AML-193 (cell line): ENCODE data around the gene HOATZ.

Experiments
- DNase-seq, 2 experiments: peaks; one replicate each; lab custom pipeline; 2025; lab: John Stamatoyannopoulos, UW

HOATZ gene

DNA sequence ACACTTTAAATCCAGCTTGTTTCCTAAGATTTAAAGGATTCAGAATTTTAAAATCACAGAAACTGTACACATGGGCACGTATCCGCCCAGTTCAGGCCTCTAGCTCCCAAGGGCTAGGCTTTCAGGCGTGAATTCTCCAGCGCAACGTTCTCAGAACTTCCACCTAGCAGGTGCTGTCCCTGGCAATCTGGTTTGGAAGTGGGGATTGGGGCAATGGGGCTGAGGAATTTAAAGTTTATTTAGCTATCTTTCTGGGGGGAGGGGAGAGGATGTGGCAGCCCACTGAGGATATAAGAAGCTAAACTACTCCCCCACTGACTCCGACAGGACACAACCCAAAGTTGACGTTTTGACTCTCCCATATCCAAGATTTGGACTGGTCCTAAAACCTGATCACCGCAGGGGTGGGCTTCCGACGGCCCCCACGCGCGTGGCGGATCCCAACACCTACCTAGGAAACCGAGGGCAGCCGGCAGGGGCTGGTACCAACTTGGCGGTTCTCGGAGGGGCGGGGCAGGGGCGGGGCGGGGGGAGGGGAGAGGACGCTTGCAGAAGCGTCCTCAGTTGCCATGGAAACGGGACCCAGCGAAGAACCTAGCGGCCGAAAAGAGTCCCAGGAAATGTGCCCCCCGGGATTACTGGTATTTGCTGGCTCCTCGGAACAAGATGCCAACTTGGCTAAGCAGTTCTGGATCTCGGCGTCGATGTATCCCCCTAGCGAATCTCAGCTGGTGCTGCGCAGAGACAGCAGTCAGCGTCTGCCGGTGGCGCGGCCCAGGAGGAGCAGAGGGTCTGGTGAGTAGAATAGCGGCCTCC, at the start of gene HOATZ:
Gene HOATZ, plus strand, starts transcription at position 563 of the 816 bp plus-strand sequence. Its CDS starts 7 bp downstream, at position 570.
- DNase-seq, result no peak

- no peak for DNase-seq
Observed at GRCh38 chr11:111465400-111465799, 49.2 kb upstream of the HOATZ start.

GRCh38 chr11:111466615-111467014, 48.0 kb upstream of the HOATZ start:
- no peak for DNase-seq

DNA sequence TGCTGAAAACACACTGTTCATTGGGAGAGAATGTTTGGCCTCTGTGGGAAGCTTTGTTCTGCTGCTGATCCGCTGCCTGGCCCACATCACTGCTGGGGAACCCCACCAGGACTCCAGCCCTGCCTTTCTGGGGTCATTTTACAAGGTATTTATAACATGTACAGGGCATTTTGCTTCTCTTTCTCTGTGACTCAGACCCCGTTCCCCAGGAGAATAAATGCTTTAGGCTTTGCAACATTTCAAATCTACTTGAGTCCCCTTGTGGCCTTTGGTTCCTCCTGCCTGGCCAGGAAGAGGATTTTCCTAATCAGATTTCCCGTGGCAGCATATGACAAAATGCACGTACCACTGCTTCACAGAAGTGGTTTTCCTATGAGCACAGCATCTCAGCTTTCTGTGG, 45.4 kb upstream of the HOATZ start:
- no peak for DNase-seq

DNA sequence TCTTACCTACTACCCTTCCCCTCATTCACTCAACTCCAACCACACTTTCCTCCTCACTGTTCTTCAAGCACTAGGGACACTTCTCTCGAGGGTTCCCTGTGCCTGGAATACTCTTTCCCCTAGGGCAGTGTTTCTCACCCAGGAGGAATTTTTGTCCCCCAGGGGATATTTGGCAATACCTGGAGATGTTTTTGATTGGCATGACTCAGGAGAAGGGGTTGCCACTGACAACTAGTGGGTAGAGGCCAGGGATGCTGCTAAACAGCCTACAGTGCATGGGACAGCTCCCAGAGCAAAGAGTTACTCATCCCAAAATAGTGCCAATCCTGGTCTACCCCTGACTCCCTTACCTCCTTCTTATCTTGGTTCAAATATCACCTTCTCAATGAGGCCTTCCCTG, 42.4 kb upstream of the HOATZ start:
- no peak for DNase-seq

- DNase-seq, result no peak
Observed at GRCh38 chr11:111474432-111474831, 40.1 kb upstream of the HOATZ start.

DNA sequence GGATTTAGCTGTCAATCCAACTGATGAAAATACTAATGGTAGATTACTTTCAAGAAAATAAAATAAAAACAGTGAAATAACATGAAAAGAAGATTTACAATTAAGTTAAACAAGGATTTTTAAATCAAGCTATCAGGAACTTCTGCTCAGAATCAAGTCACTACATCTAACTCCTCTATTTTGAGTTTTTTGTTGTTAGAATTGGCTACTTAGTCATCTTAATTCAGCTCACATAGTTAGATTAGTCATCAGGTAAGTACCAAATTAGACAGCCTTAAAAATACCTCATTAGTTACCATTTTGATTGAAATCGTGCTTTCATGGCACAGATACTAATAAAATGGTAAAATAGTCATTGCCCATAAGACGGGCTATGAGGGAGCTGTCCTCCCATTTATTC, 38.2 kb upstream of the HOATZ start:
- DNase-seq, result no peak

DNA sequence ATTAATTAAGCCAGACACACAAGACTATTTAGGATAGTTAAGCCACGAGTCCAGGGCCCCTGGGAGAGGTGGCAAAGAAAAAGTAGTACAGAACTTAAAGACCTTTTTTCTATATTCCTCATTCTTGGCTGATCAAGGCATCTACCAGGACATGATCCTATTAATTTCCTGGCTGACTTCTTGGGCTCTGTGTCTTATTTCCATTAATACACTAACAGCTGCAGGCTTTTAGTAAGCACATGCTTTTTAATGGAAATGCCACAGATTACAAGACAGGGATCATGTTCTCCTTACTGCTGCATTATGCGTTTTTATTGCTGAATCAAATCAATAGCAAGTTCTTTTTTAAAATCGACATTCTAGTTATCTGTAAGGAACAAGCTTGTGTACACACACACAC, 37.6 kb upstream of the HOATZ start:
- DNase-seq, result no peak

- no peak for DNase-seq
Observed at GRCh38 chr11:111477898-111478297, 36.7 kb upstream of the HOATZ start.

DNA sequence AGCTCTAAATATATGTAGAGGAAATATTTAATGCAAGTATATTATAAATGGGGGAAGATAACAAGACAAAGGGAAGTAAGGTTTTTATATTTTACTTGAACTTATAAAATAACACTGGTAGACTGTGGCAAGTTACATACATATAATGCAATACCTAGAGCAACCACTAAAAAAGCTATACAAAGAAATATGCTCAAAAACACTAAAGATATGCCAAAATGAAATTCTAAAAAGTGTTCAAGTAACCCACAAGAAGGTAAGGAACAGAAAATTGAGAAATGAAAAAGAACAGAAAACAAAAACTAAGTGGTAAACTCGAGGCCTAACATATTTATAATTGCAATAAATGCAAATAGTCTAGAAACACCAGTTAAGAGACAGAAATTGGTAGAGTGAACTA, 34.9 kb upstream of the HOATZ start:
- DNase-seq, result peak; percentile 13 to 29

- no peak for DNase-seq
Observed at GRCh38 chr11:111483431-111483830, 31.1 kb upstream of the HOATZ start.

- DNase-seq, result no peak
Observed at GRCh38 chr11:111490496-111490895, 24.1 kb upstream of the HOATZ start.

DNA sequence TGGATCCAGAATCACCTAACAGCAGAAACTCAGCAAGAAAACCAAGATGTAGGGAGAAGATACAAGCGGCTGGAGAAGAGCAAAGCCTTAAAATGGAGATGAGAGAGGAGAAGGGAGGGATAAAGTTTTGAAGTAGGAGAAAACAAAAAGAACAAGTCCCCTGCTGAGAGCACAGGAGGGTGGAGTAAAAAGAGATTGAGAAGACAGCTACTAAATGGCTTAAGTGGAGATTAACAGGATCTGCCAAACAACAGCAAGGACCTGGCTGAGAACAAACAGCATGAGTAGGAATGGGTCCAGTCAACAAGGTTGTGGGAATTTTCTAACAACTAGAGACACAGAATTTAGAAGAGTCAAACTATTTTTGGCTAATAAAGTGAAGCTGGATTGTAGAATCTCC, 20.5 kb upstream of the HOATZ start:
- DNase-seq, result no peak

DNA sequence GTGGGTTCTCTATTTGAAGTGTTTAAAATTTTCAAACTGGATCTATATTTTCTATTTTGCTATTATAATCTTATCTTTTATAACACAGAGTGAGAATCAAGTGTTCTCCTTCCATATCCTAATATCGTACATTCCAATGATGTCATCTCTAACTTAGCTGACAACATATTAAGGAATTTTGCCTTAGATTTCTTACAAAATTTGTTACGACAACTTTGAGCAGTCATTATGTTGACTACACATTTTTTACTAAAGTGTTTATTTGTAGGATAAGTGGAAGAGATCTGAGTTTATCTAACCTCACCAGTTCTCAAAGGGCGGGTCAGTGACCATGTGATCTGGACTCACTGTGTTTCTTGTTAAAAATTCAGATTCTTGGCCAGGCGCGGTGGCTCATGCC, 15.1 kb upstream of the HOATZ start:
- DNase-seq, result no peak

- DNase-seq, result no peak
Observed at GRCh38 chr11:111500481-111500880, 14.1 kb upstream of the HOATZ start.

DNA sequence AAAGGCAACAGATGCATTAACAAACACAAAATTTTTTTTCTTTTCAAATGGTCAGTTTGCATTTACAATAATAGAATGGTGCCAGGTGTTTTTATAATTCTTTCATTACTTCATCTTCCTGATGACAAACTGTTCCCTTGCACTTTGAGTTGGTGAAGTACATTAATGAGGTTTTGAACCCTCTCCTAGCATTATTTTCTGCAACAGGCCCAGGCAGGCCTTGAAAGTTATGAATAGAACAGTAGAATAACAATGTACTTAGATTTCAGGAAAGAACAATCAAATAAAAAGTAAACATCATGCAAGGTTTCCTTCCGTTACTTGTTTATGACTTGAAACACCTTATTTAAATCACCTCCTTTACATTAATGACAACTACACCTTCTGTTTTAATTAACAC, 12.0 kb upstream of the HOATZ start:
- DNase-seq, result no peak

DNA sequence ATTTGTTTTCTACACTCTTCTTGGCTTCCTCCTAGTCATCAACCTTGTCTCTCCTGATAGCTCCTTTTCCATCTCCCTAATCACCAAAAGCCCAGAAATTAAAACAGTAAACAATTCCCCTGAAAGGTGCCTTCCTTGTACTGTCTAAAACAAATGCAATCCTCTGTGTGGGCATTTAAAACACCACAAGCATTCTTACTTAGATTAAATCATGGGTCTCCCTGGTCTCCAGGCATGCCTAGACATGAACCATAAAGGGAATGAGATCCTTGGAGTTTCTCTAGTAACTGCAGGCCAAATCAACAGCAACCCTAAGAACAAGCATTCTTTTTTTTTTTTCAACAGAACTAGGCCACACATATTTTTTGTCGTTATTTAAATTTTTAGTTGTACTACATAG, 4.3 kb upstream of the HOATZ start:
- no peak for DNase-seq

GRCh38 chr11:111512296-111513239, 2.0 kb upstream of the HOATZ start, which contains the start of gene BTG4:
BTG4 (minus strand) TSS chr11:111512386; CDS start chr11:111498776, 13,610 bp downstream.
- no peak for DNase-seq

DNA sequence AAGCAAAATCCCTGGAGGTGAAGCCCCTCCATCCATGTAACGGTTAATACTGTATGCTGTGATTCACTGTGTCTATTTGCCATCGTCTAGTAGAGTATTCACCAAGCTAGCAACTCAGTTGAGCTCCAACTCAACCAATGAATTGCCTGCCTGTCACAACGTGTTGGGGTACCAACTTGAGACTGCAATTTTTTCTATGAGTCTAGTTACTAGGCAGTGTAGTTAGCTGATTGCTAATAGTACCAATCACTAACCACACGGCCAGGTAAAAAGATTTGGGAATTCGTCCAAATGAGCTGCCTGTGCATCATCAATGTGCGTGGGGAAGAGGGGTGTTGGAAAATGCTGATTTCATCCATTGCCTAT, 1.4 kb upstream of the HOATZ start:
- no peak for DNase-seq

DNA sequence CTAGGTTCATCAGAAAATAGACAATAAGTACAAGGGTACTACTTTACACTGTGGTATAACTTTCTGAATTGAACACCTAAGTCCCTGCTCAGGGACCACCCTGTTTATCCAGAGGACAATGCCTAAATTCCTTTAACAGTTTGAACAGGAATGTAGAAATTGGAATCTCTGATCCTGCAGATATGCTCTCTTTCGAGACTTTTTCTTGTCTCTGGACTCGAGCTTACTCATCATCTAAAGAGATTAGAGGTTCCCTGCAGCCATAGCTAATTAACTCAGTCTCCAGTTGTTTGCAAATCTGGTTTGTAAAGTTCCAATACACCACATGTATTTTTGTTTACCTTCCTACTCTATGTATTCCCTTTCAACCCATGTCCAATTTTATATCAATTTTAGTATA, 1.0 kb downstream of the HOATZ start:
- no peak for DNase-seq

DNA sequence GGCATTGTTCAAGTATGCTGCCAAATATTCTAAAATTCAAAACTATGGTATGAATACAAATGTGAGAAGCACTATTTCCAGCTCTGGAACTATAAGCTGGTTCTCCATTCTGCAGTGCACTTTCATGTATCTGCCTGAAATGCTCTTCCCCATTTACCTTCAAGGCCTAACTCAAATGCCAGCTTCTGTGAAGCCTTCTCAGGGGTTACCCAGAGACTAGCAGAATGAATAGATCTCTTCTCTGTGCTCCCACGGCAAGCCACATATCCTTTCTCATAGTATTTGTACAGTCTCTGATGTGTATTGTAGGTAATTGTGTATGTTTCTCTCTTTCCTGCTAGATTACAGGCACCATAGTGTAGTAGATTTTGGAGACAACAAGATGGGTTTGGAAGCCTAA, 4.1 kb downstream of the HOATZ start:
- DNase-seq, result no peak

DNA sequence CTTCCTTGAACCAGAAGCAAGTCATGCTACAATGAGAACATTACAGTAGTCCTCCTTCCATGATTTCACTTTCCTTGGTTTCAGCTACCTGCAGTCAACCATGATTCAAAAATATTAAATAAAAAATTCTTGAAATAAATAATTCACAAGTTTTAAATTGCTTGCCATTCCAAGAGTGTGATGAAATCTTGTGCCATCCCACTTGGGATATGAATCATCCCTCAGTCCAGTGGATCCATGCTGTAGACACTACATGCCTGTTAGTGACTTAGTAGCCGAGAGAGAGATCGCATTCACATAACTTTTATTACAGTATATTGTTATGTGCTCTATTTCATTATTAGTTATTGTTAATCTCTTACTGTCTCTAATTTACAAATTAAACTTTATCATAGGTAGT, 6.0 kb downstream of the HOATZ start:
- no peak for DNase-seq

DNA sequence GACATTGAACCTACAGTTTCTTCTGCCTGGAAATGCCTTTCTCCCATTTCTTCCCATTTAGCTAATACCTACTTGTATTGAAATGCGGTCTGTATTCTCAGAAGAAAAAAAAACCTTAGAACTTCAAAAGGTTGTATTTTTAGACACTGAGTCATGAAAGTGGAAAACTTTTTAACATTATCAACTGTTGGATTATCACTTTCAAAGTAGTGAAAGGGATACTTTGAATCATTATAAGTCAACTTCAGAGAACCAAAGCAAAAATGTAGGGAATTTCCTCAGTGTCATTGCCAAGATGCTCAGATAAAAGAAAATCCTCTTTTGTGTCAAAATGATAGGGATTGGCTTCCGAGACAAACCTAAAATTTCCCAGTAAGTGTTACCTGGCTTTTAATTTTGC, 6.6 kb downstream of the HOATZ start:
- DNase-seq, result no peak
